ENCODE measurements around the gene KIAA1217. TPM values are rescaled to one million over a fixed set of nuclear protein-coding genes. Genes with fewer than 3 reads are reported as not detected.

Gene KIAA1217
- total RNA-seq, 1 experiment from 2014 or later: 171 TPM

DNA sequence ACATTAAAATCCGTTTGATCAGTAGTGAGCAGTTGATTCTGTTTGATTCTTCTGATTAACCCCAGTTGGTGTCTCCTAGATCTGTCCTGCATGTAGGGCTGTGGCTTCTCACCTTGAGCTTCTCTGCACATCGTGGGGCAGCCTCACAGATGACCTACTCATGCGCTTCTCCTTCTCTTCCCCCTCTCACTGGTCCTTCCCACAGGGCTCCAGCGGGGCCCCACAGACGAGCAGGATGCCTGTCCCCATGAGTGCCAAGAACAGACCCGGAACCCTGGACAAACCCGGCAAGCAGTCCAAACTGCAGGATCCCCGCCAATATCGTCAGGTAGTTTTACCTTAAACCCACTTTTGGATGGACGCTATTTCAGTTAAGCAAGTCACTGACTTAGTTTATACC lies 335.8 kb downstream of the KIAA1217 start:
- Mint-ChIP-seq H3K4me1 (ENCODE audit: low read depth, unreplicated experiment) (peaks cover 4% of the 10 kb centered on the region), H3K9me3 (ENCODE audit: unreplicated experiment) (no peaks in the 10 kb centered on the region), H3K27me3 (ENCODE audit: insufficient read depth, unreplicated experiment) (no peaks in the 10 kb centered on the region), H3K36me3 (ENCODE audit: insufficient read depth, unreplicated experiment) (peaks cover 98% of the 10 kb centered on the region), H3K27ac (ENCODE audit: unreplicated experiment) (no peak overlapping the region), H3K4me3 (ENCODE audit: unreplicated experiment) (no peak overlapping the region)
- TF ChIP-seq, protein P1, sequence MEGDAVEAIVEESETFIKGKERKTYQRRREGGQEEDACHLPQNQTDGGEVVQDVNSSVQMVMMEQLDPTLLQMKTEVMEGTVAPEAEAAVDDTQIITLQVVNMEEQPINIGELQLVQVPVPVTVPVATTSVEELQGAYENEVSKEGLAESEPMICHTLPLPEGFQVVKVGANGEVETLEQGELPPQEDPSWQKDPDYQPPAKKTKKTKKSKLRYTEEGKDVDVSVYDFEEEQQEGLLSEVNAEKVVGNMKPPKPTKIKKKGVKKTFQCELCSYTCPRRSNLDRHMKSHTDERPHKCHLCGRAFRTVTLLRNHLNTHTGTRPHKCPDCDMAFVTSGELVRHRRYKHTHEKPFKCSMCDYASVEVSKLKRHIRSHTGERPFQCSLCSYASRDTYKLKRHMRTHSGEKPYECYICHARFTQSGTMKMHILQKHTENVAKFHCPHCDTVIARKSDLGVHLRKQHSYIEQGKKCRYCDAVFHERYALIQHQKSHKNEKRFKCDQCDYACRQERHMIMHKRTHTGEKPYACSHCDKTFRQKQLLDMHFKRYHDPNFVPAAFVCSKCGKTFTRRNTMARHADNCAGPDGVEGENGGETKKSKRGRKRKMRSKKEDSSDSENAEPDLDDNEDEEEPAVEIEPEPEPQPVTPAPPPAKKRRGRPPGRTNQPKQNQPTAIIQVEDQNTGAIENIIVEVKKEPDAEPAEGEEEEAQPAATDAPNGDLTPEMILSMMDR (IDR thresholded peaks at IDR 0.05; ENCODE audit: insufficient read depth in 1 of 2, low read depth in 1 of 2, low read length in 1 of 2, severe bottlenecking in 1 of 2, unreplicated experiment in 1 of 2): no peak
- ChIA-PET POLR2A (no interaction called here), CTCF (interaction anchor here (1.7 kb wide), 1 partner anchor 12 kb away, joined by 8 read pairs; no protein-coding TSS in a partner anchor)
- Histone ChIP-seq H3K4me3 (ENCODE audit: low read depth, low read length) (no peak overlapping the region), H3K36me3 (ENCODE audit: control insufficient read depth, insufficient read depth, low read length) (peaks cover 8% of the 10 kb centered on the region), H3K4me1 (peaks cover 21% of the 10 kb centered on the region), H3K27me3 (replicated peaks; ENCODE audit: control insufficient read depth, insufficient read depth, low read length) (no peaks in the 10 kb centered on the region), H3K9me3 (no peaks in the 10 kb centered on the region)
- DNase-seq: no peak
- no TSS peak for BruUV-seq (replicated peaks)
- intact Hi-C loops (cut with micrococcal nuclease; ENCODE audit: unreplicated experiment): no loop called here

DNA sequence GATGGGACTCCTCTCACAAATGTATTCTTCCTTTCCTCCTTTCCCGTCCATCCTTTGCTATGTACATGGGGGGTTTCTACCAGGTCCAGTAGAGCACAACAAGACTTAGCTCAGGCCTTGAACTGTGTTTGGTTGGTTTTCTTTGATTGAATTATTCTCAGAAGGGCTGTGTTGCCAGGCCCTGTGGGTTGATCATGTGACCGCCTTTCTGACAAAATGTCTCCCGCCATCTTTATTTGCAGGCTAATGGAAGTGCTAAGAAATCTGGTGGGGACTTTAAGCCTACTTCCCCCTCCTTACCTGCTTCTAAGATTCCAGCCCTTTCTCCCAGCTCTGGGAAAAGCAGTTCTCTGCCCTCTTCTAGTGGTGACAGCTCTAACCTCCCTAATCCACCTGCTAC lies 336.6 kb downstream of the KIAA1217 start:
- Mint-ChIP-seq H3K36me3 (ENCODE audit: insufficient read depth, unreplicated experiment) (peaks cover 98% of the 10 kb centered on the region), H3K9me3 (ENCODE audit: unreplicated experiment) (no peaks in the 10 kb centered on the region)
- CTCF ChIA-PET: no interaction called here

DNA sequence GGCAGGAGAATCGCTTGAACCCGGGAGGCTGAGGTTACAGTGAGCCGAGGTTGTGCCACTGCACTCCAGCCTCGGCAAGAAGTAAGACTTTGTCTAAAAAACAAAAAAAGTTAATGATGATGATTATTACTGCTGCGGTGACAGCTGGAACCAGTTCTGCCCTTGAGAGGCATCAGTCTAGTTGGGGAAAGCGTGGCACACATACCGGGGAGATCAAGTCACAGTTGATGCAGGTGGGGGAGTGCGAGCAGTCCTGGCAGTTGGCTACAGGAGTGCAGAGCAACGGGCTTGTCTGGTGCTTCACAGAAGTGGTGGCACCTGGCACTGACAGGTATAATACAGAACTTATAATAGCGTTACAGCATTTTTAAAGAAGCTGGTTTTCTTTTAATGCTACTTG lies 341.7 kb downstream of the KIAA1217 start:
- ChIA-PET CTCF (no interaction called here), POLR2A (interaction anchor here (0.5 kb wide), 1 partner anchor 131 kb away, joined by 9 read pairs; no protein-coding TSS in a partner anchor)
- no TSS peak for BruUV-seq (replicated peaks)
- DNase-seq: no peak
- Mint-ChIP-seq H3K36me3 (ENCODE audit: insufficient read depth, unreplicated experiment) (peaks cover 75% of the 10 kb centered on the region), H3K27ac (ENCODE audit: unreplicated experiment) (peak overlapping the region; percentile 42), H3K4me3 (ENCODE audit: unreplicated experiment) (no peak overlapping the region), H3K9me3 (ENCODE audit: unreplicated experiment) (no peaks in the 10 kb centered on the region), H3K4me1 (ENCODE audit: low read depth, unreplicated experiment) (no peaks in the 10 kb centered on the region), H3K27me3 (ENCODE audit: insufficient read depth, unreplicated experiment) (no peaks in the 10 kb centered on the region)
- intact Hi-C loops (cut with micrococcal nuclease; ENCODE audit: unreplicated experiment): loop anchor here (5.0 to 10.0 kb wide), 2 partner anchors 343 to 1026 kb away; partner anchors contain the start of gene KIAA1217
- Histone ChIP-seq H3K4me1 (0 out of 2 replicates have a peak, but pooled peaks cover 4% of the 10 kb centered on the region), H3K4me3 (ENCODE audit: low read depth, low read length) (no peak overlapping the region), H3K9me3 (no peaks in the 10 kb centered on the region), H3K36me3 (ENCODE audit: control insufficient read depth, insufficient read depth, low read length) (no peaks in the 10 kb centered on the region; the same call in none of the 2 replicates), H3K27me3 (replicated peaks; ENCODE audit: control insufficient read depth, insufficient read depth, low read length) (no peaks in the 10 kb centered on the region)
- TF ChIP-seq, protein P1 (IDR thresholded peaks at IDR 0.05; ENCODE audit: insufficient read depth in 1 of 2, low read depth in 1 of 2, low read length in 1 of 2, severe bottlenecking in 1 of 2, unreplicated experiment in 1 of 2): no peak

More for the DNA sequence above, 336.6 kb downstream of the KIAA1217 start:
- H3K4me3 Mint-ChIP-seq (ENCODE audit: unreplicated experiment): no peak overlapping the region
- Histone ChIP-seq H3K27me3 (replicated peaks; ENCODE audit: control insufficient read depth, insufficient read depth, low read length) (no peaks in the 10 kb centered on the region), H3K4me1 (peaks cover 19% of the 10 kb centered on the region), H3K9me3 (no peaks in the 10 kb centered on the region), H3K36me3 (ENCODE audit: control insufficient read depth, insufficient read depth, low read length) (peaks cover 6% of the 10 kb centered on the region), H3K4me3 (ENCODE audit: low read depth, low read length) (no peak overlapping the region)
- H3K4me1 Mint-ChIP-seq (ENCODE audit: low read depth, unreplicated experiment): no peaks in the 10 kb centered on the region
- POLR2A ChIA-PET: interaction anchor here (0.6 kb wide), 1 partner anchor 336 kb away, joined by 7 read pairs; the partner anchor contains the start of gene KIAA1217
- intact Hi-C loops (cut with micrococcal nuclease; ENCODE audit: unreplicated experiment): no loop called here
- H3K27me3 Mint-ChIP-seq (ENCODE audit: insufficient read depth, unreplicated experiment): no peaks in the 10 kb centered on the region
- TF ChIP-seq, protein P1 (IDR thresholded peaks at IDR 0.05; ENCODE audit: insufficient read depth in 1 of 2, low read depth in 1 of 2, low read length in 1 of 2, severe bottlenecking in 1 of 2, unreplicated experiment in 1 of 2): no peak
- no peak for DNase-seq
- BruUV-seq (replicated peaks): no TSS peak
- H3K27ac Mint-ChIP-seq (ENCODE audit: unreplicated experiment): no peak overlapping the region

Measured in Caco-2 (cell line).